DMS114 treated with DMSO at 0.1 percent for 48 hours (cell line): Measurements from ENCODE around the gene CAB39.

Experiments
- DNase-seq: peaks from one replicate; lab custom pipeline; 2025; ENCODE audit not compliant: unreplicated experiment; lab: John Stamatoyannopoulos, UW

CAB39 gene

DNA sequence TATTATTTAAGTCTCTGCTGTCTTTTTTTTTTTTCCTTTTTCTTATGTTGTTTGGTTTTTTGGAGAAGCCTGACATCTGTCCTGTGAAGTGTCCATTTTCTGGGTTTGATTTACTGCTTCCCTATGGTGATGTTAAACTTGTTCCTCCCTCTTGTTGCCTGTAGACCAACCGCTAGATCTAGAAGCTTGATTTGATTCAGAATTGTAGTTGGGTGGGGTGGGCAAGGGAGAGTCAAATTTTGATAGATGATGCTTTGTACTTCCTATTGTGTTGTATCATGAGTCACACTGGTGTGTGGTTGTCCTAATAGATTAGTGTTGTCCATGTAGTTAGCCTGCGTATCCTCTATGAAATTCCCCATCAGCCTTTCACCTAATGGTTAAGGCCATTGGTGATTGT is 35.4 kb downstream of the CAB39 start:
- no peak for DNase-seq

DNA sequence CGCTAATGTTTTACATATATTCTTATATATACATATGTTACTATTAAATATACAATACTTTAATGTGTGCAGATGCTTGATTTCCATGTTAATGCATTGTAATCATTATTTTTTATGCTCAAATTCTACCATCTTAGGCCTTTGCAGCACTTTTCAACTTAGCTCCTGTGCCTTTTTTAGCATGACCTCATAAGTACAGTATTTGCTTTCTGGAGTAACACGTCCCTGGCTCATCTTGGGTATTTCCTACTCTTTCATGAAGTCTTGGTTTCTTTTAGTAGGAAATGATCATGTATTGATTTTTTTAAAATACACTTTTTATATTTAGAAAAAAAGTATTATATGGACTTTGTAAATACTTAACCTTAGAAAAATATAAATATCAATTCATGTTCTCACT is 36.5 kb downstream of the CAB39 start:
- DNase-seq: no peak

DNA sequence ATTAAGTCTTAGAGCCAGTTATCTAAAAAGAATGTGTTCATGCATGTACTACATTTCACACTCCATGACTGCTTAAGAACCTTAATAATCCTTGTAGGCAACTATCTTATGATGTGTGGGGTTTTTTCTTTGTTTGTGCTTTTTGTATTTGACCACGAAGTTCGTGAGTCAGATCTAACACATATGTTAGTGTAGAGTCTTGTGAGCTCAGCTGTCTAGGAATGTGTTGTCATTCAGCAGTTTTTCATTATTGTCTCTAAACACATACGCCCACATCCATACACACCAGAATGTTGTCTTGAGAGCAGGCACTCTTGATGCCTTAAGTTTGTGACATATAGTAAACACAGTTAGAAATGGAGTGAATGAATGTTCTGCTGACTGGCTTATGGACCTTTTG is 38.4 kb downstream of the CAB39 start:
- DNase-seq: no peak

DNA sequence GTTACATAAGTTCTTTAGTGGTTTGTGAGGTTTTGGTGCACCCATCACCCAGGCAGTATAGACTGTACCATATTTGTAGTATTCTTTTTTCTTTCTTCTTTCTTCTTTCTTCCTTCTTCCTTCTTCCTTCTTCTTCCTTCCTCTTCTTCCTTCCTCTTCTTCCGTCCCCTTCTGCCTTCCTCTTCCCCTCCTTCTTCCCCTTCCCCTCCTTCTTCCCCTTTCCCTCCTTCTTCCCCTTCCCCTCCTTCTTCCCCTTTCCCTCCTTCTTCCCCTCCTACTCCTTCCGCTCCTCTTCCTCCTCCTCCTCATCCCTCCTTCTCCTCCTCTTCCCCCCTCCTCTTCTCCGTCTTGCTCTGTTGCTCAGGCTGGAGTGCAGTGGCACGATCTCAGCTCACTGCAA is 41.6 kb downstream of the CAB39 start:
- DNase-seq: no peak

DNA sequence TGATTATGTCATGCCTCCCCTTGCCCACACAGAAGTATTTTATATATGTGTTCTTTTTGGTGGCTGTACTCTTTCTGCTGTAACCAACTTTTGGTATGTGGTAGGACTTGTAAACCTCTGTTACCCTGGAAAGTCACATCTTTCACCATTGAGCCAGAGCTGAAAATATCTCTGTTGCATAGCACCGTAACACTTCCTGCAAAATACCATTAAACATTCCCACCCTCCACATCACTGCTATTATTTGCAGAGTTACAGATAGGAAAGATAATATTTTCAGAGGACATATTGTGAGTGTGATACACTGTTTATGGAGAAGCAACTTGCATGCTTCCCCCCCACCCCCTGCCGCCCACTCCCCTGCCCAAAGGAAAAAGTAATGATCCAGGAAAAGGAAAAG is 44.8 kb downstream of the CAB39 start:
- no peak for DNase-seq

DNA sequence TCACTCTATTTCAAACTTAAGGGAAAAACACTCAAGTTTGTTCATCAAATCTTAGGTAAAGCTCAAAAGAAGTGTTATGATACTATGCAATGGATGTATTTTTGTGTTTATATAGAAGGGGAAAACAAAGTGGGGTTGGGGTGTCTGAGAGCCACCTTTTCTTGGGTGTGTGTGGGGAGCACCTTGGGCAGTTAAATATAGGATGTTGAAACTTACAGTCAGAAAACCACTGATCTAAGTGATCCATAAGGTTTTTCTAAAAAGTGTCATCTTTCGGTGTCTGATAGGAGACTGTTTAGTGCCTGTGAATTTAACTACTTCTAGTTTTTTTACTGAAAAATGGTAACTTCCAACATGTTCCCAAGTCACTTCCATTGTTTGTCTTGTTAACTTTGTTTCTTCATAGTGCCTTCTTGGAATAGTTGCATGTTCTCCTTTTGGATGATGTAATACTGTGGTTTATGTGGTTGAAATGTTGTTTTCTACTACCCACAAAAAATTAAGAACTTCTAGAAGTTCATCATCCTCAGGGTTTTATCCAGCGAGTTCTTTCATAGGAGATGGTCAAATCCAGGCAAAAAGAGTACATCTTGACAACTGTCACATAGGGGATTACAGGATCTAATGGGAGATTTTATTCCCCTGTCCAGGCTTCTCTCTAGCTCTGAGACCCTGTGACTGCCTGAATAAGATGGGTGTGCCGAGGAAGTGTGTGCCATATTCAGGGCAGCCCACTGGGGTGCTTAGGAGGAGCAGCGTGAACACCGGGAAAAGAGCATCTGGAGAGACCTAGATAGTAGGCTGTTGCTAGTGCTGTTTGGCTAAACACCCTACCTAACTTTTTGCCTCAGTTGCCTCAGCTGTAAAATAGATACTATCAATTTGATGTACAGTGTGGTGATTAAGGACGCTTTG is 46.2 kb downstream of the CAB39 start:
- no peak for DNase-seq

DNA sequence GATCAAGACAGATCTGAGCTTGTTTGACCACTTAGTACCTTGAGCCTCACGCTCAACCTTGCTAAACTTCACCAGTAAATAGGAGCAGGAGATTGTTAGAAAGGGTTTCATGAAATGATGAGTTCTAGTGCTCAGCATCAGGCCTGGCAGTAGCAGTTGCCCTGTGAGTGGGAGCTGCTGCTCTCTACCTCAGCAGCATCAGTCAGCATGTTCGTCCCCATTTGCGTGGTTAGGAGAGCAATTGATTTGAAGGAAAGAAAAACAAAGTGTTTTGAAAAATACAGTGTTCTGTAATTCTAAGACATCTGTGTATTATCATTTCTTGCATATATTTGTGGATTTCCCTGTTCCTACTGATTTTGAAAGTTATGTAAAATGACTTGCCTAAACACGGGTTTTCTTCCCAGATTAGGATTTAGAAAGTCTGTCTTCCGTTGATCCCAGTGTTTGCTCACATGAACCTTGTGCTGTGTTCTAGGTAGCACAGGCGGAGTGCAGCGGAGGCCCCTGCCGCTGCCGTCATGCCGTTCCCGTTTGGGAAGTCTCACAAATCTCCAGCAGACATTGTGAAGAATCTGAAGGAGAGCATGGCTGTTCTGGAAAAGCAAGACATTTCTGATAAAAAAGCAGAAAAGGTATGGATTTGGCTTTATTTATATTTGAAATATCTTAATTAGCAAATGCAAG is 47.0 kb downstream of the CAB39 start:
- no peak for DNase-seq

DNA sequence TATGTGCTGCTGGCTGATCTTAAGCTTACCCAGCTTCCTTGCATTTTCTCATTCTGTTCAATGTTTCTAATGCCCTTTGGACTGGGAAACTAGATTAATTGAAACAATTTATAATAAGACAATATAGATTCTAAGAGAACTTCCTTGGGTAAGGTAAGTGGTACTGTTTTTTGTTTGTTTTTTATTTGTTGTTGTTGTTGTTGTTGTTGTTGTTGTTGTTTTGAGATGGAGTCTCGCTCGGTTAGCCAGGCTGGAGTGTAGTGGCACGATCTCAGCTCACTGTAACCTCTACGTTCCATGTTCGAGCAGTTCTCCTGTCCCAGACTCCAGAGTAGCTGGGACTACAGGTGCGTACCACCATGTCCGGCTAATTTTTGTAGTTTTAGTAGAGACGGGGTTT is 49.1 kb downstream of the CAB39 start:
- DNase-seq: no peak

DNA sequence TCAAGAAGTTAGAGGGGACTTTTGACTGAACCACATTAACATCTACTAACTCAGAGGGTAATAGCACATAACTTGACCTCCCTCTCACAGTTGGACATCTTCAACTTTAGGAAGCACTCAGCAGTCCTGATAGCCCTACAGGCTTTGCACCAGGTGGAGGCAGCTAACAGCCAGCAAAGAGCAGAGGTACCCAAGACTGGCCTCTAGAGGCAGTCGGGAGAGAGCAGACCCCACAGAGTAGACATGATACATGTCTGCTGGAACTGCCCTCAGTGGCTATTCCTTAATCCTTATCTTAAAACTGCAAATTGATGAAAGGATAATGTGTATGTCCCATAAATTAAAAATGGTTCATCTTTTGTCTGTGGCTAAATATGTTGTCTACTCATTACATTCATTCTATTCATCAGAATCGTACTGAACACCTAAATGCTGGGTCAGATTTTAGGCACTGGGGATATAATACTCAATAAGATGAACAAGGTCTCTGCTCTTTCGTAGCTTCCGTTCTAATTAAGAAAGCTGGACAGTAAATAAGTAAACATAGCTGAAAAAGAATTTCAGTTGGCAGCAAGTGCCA is 49.8 kb downstream of the CAB39 start:
- peak; percentile 12 for DNase-seq

DNA sequence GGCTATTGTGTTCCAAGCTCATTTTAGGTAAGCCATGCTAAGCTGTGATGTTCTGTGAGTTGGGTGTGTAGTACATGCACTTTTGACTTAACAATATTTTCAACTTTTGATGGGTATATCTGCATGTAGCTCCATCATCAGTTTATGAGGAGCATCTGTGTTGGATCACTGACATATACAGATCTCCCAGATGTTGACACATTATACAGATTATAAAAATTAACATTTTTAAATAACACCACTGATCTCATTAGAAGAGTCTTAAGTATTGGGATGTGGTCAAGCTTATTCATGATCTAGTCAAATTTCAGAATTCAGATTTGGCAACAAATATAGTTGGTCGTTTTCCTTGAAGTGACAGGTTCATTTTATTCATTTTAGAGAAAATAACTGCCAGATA is 51.7 kb downstream of the CAB39 start:
- no peak for DNase-seq

DNA sequence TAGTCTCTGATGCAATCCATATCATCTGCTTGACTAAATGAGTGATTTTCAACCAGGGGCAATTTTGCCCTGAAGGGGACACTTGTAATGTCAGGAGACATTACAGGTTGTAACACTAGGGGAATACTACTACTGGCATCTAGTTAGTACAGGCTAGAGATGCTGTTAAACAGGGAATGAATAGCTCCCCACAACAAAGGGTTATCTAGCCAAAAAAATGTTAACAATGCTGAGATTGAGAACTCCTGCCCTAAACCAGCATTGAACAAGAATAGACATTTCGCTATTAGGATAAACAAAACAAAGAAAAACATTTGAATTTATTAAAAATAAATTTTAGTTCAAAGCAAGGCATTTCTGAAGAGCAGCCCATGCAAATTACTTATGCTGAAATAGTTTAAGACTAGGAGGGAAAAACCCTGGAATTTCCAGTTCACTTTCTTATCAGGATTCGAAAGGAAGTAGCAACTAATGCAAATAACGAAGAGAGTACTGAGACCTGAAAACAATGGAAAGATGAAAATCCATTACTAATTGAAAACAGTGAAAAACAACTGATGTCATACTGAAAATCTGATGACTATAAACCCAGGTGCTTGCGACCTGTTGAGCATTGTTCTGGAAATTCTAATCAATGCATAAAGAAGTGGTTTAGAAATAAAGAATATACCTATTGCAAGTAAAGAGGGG is 53.1 kb downstream of the CAB39 start:
- DNase-seq: no peak

DNA sequence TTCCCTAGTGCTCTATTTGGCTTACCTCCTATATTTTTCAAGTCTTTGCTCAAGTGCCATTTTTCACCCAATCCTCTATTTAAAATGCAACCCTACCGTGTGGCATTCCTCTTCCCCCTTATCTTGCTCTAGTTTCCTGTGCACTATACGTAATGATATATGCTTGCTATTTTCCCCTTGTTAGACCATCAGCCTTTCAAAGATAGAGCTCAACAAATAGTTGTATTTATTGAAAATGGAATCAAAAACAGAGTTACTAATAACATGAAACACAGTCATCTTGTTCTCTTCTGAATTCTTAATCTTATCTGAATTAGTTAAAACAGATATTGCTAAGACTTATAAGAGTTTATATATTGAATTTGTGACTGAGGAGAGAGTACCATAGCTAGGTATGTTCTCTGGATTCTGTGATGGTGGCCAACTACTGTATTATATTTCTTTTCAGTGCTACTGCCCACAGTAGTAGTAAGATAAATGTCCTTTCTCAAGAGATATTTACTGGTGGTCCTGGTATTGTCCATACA is 55.3 kb downstream of the CAB39 start:
- no peak for DNase-seq

DNA sequence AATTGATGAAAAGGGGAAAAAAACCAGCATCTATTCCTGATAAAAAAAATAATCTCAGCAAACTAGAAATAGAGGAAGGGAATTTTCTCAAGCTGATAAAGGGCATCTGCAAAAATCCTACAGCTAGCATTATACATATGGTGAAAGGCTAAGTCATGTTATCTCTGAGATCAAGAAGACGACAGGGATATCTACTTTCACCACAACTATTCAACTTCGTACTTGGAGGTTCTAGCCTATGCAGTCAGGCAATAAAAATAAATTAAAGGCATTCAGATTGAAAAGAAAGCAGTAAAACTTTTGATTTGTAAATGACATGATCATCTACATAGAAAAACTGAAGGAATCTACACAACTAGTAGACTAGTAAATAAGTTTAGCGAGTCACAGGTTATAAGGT is 58.2 kb downstream of the CAB39 start:
- no peak for DNase-seq

DNA sequence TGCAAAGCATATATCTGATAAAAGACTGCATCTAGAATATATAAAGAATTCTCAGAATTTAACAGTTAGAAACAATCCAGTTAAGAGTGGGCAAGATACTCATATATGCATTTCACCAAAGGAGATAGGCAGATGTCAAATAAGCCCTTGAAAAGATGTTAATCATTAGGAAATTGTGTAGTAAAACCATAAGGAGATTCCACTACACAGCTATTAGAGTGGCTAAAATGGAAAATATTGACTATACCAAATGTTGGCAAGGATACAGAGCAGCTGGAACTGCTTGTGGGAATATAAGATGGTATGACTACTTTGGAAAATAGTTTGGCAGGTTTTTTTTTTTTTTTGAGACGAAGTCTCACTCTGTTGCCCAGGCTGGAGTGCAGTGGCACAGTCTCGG is 59.5 kb downstream of the CAB39 start:
- no peak for DNase-seq

DNA sequence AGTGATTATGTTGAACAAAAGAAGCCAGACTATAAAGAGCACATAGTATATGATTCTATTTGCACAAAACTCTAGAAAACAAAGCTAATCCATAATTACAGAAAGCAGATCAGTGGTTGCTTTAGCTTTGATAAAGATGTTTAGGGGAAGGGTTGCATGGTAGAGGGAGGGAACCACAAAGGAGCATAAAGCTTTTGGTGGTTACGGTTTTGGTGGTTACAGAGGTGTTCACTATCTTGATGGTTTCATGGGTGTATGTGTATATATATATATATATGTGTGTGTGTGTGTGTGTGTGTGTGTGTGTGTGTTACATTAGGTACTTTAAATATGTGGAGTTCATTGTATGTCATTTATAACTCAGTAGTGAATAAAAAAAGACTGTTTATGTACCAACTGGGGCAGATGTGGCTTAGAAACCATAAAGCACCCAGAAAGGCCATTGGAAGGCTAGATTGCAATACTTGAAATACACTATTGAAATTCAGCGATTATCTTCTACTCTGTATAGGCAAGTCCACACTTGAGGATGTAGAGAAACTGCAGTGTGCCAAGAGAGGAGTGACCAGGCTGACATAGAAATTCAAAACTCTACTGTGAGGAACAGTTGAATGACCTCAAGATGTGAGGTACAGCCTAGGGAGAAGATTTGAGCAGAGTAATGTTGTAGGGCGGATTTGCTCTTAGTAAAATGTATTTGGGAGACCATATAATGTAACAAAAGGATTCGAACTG is 60.6 kb downstream of the CAB39 start:
- no peak for DNase-seq

DNA sequence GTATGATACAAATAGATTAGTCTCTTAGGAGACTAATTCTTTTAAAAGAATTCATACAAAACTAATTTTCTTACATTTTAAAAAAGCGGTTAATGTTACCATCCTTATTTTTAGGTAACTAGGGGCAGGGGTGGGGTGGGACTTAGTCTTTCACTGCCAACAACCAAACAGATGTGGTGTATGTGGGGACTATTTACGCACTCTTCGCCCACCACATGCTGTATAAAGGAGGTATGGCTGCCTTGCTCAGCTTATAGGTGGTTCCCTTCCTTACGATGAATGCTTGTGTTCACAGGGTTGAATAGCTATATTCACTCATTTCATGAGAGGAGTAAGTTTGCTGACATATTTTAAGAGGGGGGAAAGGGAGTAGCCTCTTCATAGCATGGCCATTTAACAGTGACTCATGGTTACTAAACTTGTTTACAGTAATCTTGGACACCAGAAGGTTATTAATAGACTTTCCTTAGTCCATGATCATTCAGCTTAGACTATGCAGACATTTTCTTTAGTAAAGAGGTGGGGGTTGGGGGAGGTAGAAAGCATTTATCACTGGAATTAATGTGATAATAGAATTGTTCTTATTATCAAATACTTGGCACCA is 61.8 kb downstream of the CAB39 start:
- no peak for DNase-seq

DNA sequence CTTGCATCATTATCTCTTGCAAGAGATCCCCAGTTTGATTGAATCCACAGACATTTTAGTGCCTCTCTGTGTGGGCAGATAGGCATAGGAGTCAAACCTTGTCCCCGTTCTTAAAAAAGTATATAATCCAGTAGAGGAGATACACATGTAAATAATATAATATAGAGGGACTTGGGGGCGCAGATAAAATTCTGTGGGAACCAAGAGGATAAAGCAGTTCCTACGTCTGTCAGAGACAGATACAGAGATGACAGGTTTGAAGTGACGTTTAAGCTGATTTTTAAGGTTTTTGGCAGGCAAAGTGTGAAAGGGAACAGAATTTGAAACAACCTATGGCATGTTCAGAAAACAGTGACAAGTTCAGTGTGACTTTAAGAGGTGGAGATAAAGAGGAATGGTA is 63.1 kb downstream of the CAB39 start:
- DNase-seq: no peak

DNA sequence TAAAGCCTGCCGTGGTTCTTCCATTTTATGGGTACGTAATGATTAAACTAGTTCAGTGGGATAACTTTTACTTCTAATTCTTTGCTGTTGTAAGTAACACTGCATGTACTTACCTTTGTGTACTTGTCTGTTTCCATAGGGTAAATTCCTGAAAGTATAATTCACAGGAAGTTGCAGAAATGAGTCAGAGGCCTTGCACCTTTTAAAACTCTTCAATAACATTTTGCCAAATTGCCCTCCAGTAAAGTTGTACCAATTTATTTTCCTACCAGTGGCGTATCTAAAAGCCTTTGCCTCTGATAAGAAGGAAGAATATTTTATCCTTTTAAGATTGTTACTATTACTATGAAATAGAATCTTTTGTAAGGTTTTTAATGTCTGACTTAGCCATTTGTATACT is 65.1 kb downstream of the CAB39 start:
- DNase-seq: no peak

DNA sequence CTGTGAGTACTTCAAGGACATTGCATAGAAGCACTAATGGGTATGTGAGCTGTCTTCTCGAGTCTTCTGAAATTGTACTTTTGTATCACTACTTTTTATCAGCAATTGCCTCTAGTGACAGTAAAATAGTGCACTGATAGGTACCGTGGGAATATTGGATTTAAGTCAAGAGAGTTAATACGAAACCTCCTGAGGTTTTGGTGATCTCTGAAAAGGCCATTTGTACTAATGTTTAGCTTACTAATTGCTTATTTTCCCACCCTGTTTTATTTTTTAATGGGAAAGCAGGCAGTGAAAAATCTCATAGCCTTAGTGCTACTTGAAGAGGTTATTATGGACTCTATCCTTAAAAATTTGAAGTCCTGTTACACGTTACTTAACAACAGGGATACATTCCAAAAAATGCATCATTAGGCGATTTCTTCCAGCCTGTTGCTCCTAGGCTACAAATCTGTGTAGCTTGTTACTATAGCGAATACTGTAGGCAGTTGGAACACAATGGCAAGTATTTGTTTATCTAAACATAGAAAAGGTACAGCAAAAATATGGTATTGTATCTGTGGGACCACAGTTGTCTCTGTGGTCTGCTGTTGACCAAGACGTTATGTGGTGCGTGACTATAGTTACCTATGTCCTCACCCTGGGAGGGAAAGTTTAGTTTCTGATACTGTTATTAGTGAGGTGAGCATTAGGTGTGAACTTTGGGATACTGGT is 65.9 kb downstream of the CAB39 start:
- DNase-seq: no peak

DNA sequence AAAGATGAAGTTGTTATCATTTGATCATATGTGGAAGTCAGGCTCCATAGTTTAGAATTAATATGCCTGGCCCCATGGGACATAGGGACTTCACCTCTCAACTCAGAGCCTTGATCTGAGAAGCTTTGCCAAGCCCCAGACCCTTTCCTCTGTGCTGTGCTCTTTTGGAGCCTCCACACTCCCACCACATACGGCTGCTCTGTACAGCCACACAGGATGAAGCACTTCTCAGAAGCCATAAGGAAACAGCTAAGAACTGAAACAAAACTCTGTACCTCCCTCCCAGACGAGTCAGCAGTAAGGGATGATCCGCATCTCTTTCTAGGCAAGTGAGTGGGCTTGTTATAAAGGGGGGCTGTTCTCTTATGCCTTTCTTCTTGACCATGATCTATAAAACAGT is 66.5 kb downstream of the CAB39 start:
- no peak for DNase-seq
